HEK293 (cell line): ENCODE results near the gene PCTP.

Experiments used
- CTCF ChIA-PET: fragments of 350-600 bp; formaldehyde crosslinking; extraction: SDS; loops from one replicate; lab custom pipeline; 2021; ENCODE audit warnings: antibody characterized with exemption; lab: Yijun Ruan, JAX
- POLR2A ChIA-PET: fragments of 300-600 bp; formaldehyde crosslinking; extraction: SDS; loops from one replicate; lab custom pipeline; 2020; ENCODE audit warnings: antibody characterized with exemption, inconsistent platforms; lab: Yijun Ruan, JAX
- H3K27ac ChIP-seq: fragments of 200-500 bp; sonication (Bioruptor generic); 2 replicates; pipeline ENCODE4 v1.5.1; 2014; ENCODE audit warnings: low read depth, low read length, control low read depth, inconsistent platforms; ENCODE audit errors: extremely low read depth
- H3K36me3 ChIP-seq, 2 experiments: fragments of 200-500 bp in 1 of 2; sonication (Bioruptor generic) in 1 of 2; 1 replicate in 1 of 2; 2 replicates in 1 of 2; pipeline ENCODE4 v1.5.1; 2014 to 2017; ENCODE audit warnings: inconsistent platforms in 2 of 2, low read length in 2 of 2; ENCODE audit not compliant: control insufficient read depth in 2 of 2, insufficient read depth in 1 of 2
- H3K4me1 ChIP-seq: fragments of 200-500 bp; sonication (Bioruptor generic); 2 replicates; pipeline ENCODE4 v1.5.1; 2014; ENCODE audit warnings: mild to moderate bottlenecking, low read length, inconsistent platforms; ENCODE audit not compliant: control insufficient read depth, insufficient read depth
- H3K4me3 ChIP-seq: 2 replicates; pipeline ENCODE4 v1.5.1; 2011; ENCODE audit warnings: low read depth, mild to moderate bottlenecking, control low read depth, low read length, moderate library complexity
- H3K9me3 ChIP-seq: fragments of 200-500 bp; sonication (Bioruptor generic); 2 replicates; pipeline ENCODE4 v1.5.1; 2014; ENCODE audit warnings: low read depth, low read length, inconsistent platforms; ENCODE audit not compliant: control insufficient read depth, insufficient read depth
- GLIS2 ChIP-seq: fragments of 450-650 bp; formaldehyde crosslinking; IDR thresholded peaks from 2 replicates; pipeline ENCODE4 v1.5.1; 2016; ENCODE audit warnings: missing biosample characterization, missing genetic modification characterization
- KLF10 ChIP-seq: fragments of 450-650 bp; IDR thresholded peaks from 2 replicates; pipeline ENCODE4 v1.5.1; 2018; ENCODE audit warnings: missing biosample characterization, mild to moderate bottlenecking, missing genetic modification characterization
- PRDM1 ChIP-seq: fragments of 450-650 bp; formaldehyde crosslinking; IDR thresholded peaks from 2 replicates; pipeline ENCODE4; 2016; ENCODE audit warnings: missing biosample characterization, missing genetic modification characterization
- SCRT2 ChIP-seq: fragments of 450-650 bp; formaldehyde crosslinking; IDR thresholded peaks from 2 replicates; pipeline ENCODE4 v1.5.1; 2016; ENCODE audit warnings: missing biosample characterization, missing genetic modification characterization
- ZBTB48 ChIP-seq: fragments of 450-650 bp; formaldehyde crosslinking; IDR thresholded peaks from 2 replicates; pipeline ENCODE4 v1.5.1; 2016; ENCODE audit warnings: missing biosample characterization, missing genetic modification characterization
- ZNF121 ChIP-seq: fragments of 450-650 bp; formaldehyde crosslinking; IDR thresholded peaks from 2 replicates; pipeline ENCODE4 v1.5.1; 2016; ENCODE audit warnings: missing biosample characterization, missing genetic modification characterization
- ZNF350 ChIP-seq: fragments of 450-650 bp; formaldehyde crosslinking; IDR thresholded peaks from 2 replicates; pipeline ENCODE4 v1.5.0; 2017; ENCODE audit warnings: missing biosample characterization, mild to moderate bottlenecking, missing genetic modification characterization
- ZNF510 ChIP-seq: fragments of 450-650 bp; formaldehyde crosslinking; IDR thresholded peaks from 2 replicates; pipeline ENCODE4 v1.5.1; 2018; ENCODE audit warnings: mild to moderate bottlenecking, missing genetic modification characterization, missing biosample characterization; ENCODE audit not compliant: insufficient replicate concordance
- ZNF544 ChIP-seq: fragments of 450-650 bp; formaldehyde crosslinking; IDR thresholded peaks from 2 replicates; pipeline ENCODE4 v1.5.0; 2017; ENCODE audit warnings: missing biosample characterization, missing genetic modification characterization
- ZNF558 ChIP-seq: fragments of 450-650 bp; formaldehyde crosslinking; IDR thresholded peaks from 2 replicates; pipeline ENCODE4 v1.5.1; 2016; ENCODE audit warnings: missing biosample characterization, missing genetic modification characterization
- ZNF610 ChIP-seq: fragments of 450-650 bp; formaldehyde crosslinking; IDR thresholded peaks from 2 replicates; pipeline ENCODE4 v1.5.1; 2016; ENCODE audit warnings: missing biosample characterization, missing genetic modification characterization, borderline replicate concordance
- ZNF677 ChIP-seq: fragments of 450-650 bp; IDR thresholded peaks from 2 replicates; pipeline ENCODE4 v1.5.0; 2018; ENCODE audit warnings: missing biosample characterization, mild to moderate bottlenecking, missing genetic modification characterization, moderate library complexity
- ZNF707 ChIP-seq: fragments of 450-650 bp; formaldehyde crosslinking; IDR thresholded peaks from 2 replicates; pipeline ENCODE4 v1.5.1; 2016; ENCODE audit warnings: missing biosample characterization, missing genetic modification characterization
- ZNF792 ChIP-seq: fragments of 450-650 bp; formaldehyde crosslinking; IDR thresholded peaks from 2 replicates; pipeline ENCODE4 v1.5.1; 2016; ENCODE audit warnings: missing biosample characterization, missing genetic modification characterization
- TF ChIP-seq, protein P1 (sequence below): fragments of 450-650 bp; formaldehyde crosslinking; conservative IDR thresholded peaks from 2 replicates; pipeline ENCODE4 v1.5.1; 2016; ENCODE audit warnings: low read depth, missing biosample characterization, missing genetic modification characterization
- TF ChIP-seq, protein P2 (sequence below): fragments of 450-650 bp; IDR thresholded peaks from 2 replicates; pipeline ENCODE4 v1.5.1; 2018; ENCODE audit warnings: missing biosample characterization, mild to moderate bottlenecking, missing genetic modification characterization
- TF ChIP-seq, protein P3 (sequence below): fragments of 450-650 bp; formaldehyde crosslinking; IDR thresholded peaks from 2 replicates; pipeline ENCODE4 v1.5.0; 2017; ENCODE audit warnings: missing biosample characterization, missing genetic modification characterization, borderline replicate concordance
- TF ChIP-seq, protein P4 (sequence below): fragments of 450-650 bp; IDR thresholded peaks from 2 replicates; pipeline ENCODE4 v1.5.1; 2018; ENCODE audit warnings: missing biosample characterization, missing genetic modification characterization

The PCTP gene

DNA sequence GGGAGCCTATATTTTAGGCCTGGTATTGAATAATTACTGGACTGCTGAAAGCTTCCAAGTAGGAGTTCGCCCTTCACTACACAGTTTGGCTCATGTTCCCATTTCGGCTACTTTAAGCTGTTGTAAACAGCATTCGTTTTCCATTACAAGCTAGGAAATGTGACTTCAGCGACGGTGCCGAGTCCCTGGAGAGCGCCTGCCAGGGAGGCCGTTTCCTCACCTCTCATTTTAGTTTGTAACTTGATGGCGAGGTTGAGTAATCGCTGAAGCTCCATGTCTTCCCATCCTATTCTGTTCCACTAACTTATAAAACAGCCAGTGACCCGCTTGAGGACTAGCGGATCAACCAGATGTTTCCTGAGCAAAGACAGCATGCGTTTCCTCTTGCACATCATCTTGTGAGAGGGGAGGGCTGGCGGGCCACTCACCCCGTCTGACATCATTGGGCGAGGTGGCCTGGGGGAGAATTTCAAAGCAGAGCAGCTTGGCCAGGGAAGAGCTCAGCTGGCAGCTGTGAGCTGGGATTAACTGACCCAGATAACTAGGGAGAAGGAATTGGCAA, 32.9 kb downstream of the PCTP start (continued):
- TF ChIP-seq, protein P1, sequence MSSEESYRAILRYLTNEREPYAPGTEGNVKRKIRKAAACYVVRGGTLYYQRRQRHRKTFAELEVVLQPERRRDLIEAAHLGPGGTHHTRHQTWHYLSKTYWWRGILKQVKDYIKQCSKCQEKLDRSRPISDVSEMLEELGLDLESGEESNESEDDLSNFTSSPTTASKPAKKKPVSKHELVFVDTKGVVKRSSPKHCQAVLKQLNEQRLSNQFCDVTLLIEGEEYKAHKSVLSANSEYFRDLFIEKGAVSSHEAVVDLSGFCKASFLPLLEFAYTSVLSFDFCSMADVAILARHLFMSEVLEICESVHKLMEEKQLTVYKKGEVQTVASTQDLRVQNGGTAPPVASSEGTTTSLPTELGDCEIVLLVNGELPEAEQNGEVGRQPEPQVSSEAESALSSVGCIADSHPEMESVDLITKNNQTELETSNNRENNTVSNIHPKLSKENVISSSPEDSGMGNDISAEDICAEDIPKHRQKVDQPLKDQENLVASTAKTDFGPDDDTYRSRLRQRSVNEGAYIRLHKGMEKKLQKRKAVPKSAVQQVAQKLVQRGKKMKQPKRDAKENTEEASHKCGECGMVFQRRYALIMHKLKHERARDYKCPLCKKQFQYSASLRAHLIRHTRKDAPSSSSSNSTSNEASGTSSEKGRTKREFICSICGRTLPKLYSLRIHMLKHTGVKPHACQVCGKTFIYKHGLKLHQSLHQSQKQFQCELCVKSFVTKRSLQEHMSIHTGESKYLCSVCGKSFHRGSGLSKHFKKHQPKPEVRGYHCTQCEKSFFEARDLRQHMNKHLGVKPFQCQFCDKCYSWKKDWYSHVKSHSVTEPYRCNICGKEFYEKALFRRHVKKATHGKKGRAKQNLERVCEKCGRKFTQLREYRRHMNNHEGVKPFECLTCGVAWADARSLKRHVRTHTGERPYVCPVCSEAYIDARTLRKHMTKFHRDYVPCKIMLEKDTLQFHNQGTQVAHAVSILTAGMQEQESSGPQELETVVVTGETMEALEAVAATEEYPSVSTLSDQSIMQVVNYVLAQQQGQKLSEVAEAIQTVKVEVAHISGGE (tag by site-specific recombination): no peak
- TF ChIP-seq ZNF558 (tag by site-specific recombination): no peak
- TF ChIP-seq ZNF121 (tag by site-specific recombination): no peak
- TF ChIP-seq ZNF677: no peak
- no peak for TF ChIP-seq ZNF707 (tag by site-specific recombination)

DNA sequence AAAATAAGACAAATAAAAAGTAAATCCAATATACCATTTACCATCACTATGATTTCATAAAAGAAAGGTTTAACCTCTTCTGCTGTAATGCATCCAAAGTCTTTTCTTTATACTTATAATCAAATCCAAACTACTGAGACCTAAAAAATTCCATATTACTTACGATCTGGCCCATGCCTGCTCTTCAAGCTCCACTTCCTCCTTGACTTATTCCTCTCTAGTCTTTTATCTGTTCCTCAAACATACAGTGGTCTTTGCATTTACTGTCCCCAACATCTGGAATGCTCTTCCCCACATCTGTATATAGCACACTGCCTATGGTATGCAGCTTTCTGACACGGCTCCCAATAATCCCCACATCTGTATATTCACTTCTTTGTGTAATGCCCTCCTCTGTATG, 33.8 kb downstream of the PCTP start:
- POLR2A ChIA-PET: no interaction called here
- CTCF ChIA-PET: interaction anchor here (0.6 to 1.6 kb wide), 2 partner anchors 12 to 16 kb away, joined by 3 read pairs; no protein-coding TSS in a partner anchor
- H3K27ac ChIP-seq: no peak overlapping the region
- H3K36me3 ChIP-seq: no peaks in the 10 kb centered on the region
- H3K4me3 ChIP-seq: no peak overlapping the region
- no peak for TF ChIP-seq ZBTB48 (tag by site-specific recombination)
- TF ChIP-seq ZNF544: no peak
- no peak for TF ChIP-seq ZNF510 (tag by site-specific recombination)
- no peak for TF ChIP-seq GLIS2 (tag by site-specific recombination)
- no peak for TF ChIP-seq KLF10 (tag by site-specific recombination)
- TF ChIP-seq, protein P2, sequence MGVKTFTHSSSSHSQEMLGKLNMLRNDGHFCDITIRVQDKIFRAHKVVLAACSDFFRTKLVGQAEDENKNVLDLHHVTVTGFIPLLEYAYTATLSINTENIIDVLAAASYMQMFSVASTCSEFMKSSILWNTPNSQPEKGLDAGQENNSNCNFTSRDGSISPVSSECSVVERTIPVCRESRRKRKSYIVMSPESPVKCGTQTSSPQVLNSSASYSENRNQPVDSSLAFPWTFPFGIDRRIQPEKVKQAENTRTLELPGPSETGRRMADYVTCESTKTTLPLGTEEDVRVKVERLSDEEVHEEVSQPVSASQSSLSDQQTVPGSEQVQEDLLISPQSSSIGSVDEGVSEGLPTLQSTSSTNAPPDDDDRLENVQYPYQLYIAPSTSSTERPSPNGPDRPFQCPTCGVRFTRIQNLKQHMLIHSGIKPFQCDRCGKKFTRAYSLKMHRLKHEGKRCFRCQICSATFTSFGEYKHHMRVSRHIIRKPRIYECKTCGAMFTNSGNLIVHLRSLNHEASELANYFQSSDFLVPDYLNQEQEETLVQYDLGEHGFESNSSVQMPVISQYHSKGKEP (tag by site-specific recombination): no peak
- TF ChIP-seq ZNF350: no peak
- no peak for TF ChIP-seq ZNF610 (tag by site-specific recombination)
- no peaks in the 10 kb centered on the region for H3K4me1 ChIP-seq
- no peaks in the 10 kb centered on the region for H3K9me3 ChIP-seq

DNA sequence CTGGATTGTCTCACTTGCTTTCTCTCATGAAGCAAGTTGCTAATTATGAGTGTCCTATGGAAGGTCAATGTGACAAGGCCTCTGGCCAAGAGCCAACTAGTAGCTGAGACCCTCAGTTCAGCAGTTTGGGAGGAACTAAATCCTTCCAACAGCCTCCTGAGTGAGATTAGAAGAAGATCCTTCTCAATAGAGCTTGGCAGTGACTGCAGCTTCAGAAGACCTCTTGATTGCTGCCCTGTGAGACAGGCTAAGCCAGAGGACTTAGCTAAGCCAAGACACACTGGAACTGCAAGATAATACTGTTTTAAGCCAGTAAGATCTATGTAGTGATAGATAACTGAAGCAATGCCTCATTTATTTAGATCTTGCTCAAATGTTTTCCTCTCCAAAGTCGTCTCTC, 34.3 kb downstream of the PCTP start:
- POLR2A ChIA-PET: no interaction called here
- no peaks in the 10 kb centered on the region for H3K9me3 ChIP-seq
- H3K27ac ChIP-seq: no peak overlapping the region
- CTCF ChIA-PET: interaction anchor here (1.6 kb wide), 2 partner anchors 17 to 67 kb away, joined by 3 read pairs; no protein-coding TSS in a partner anchor
- H3K4me3 ChIP-seq: no peak overlapping the region
- no peaks in the 10 kb centered on the region for H3K36me3 ChIP-seq
- no peaks in the 10 kb centered on the region for H3K4me1 ChIP-seq
- no peak for TF ChIP-seq PRDM1
- TF ChIP-seq ZNF792 (tag by site-specific recombination): no peak
- no peak for TF ChIP-seq ZNF121 (tag by site-specific recombination)
- TF ChIP-seq SCRT2 (tag by site-specific recombination): no peak
- TF ChIP-seq, protein P3, sequence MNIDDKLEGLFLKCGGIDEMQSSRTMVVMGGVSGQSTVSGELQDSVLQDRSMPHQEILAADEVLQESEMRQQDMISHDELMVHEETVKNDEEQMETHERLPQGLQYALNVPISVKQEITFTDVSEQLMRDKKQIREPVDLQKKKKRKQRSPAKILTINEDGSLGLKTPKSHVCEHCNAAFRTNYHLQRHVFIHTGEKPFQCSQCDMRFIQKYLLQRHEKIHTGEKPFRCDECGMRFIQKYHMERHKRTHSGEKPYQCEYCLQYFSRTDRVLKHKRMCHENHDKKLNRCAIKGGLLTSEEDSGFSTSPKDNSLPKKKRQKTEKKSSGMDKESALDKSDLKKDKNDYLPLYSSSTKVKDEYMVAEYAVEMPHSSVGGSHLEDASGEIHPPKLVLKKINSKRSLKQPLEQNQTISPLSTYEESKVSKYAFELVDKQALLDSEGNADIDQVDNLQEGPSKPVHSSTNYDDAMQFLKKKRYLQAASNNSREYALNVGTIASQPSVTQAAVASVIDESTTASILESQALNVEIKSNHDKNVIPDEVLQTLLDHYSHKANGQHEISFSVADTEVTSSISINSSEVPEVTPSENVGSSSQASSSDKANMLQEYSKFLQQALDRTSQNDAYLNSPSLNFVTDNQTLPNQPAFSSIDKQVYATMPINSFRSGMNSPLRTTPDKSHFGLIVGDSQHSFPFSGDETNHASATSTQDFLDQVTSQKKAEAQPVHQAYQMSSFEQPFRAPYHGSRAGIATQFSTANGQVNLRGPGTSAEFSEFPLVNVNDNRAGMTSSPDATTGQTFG: no peak
- TF ChIP-seq, protein P4, sequence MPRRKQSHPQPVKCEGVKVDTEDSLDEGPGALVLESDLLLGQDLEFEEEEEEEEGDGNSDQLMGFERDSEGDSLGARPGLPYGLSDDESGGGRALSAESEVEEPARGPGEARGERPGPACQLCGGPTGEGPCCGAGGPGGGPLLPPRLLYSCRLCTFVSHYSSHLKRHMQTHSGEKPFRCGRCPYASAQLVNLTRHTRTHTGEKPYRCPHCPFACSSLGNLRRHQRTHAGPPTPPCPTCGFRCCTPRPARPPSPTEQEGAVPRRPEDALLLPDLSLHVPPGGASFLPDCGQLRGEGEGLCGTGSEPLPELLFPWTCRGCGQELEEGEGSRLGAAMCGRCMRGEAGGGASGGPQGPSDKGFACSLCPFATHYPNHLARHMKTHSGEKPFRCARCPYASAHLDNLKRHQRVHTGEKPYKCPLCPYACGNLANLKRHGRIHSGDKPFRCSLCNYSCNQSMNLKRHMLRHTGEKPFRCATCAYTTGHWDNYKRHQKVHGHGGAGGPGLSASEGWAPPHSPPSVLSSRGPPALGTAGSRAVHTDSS: no peak
- TF ChIP-seq, all 188 proteins: peak for 0
